Measurements from ENCODE around the gene FHL1.
"Not testable (repeated sequence)": the region's sequence is repeated elsewhere in the genome, so short reads cannot be mapped to it uniquely, and the experiment has no call there.

FHL1 gene

GRCh38 chrX:136147315-136147901 lies at the start of gene FHL1:
TSS of gene FHL1 (plus strand) at chrX:136147533.
- ATAC-seq: peak; percentile 71
- Mint-ChIP-seq H3K36me3 (ENCODE audit: low read depth) (no peaks in the 10 kb centered on the region), H3K4me1 (peaks cover 32% of the 10 kb centered on the region), H3K9me3 (peaks cover 9% of the 10 kb centered on the region), H3K4me3 (peak within 1 kb of the TSS; percentile 81), H3K27ac (peak within 1 kb of the TSS; percentile 88), H3K27me3 (peaks cover 3% of the 10 kb centered on the region)
- peak; percentile 43 for DNase-seq

- no peak for DNase-seq
- Mint-ChIP-seq H3K9me3 (no peaks in the 10 kb centered on the region), H3K4me1 (no peaks in the 10 kb centered on the region), H3K27ac (no peak overlapping the region), H3K36me3 (ENCODE audit: low read depth) (no peaks in the 10 kb centered on the region), H3K4me3 (no peak overlapping the region), H3K27me3 (no peaks in the 10 kb centered on the region)
- ATAC-seq: no peak
Measured at GRCh38 chrX:136097871-136098805, 49.2 kb upstream of the FHL1 start.

GRCh38 chrX:136104936-136105335 lies 42.4 kb upstream of the FHL1 start:
- Mint-ChIP-seq H3K4me3 (no peak overlapping the region), H3K36me3 (ENCODE audit: low read depth) (no peaks in the 10 kb centered on the region), H3K9me3 (no peaks in the 10 kb centered on the region), H3K27me3 (no peaks in the 10 kb centered on the region), H3K27ac (no peak overlapping the region), H3K4me1 (no peaks in the 10 kb centered on the region)
- ATAC-seq (no peak), DNase-seq (no peak)

GRCh38 chrX:136106920-136107528 lies 40.3 kb upstream of the FHL1 start:
- Mint-ChIP-seq H3K4me3 (no peak overlapping the region), H3K27ac (no peak overlapping the region), H3K27me3 (no peaks in the 10 kb centered on the region), H3K36me3 (ENCODE audit: low read depth) (no peaks in the 10 kb centered on the region), H3K4me1 (no peaks in the 10 kb centered on the region), H3K9me3 (no peaks in the 10 kb centered on the region)
- DNase-seq: no peak
- ATAC-seq: no peak

- ATAC-seq; H3K4me1 Mint-ChIP-seq; DNase-seq; H3K36me3 Mint-ChIP-seq (ENCODE audit: low read depth); H3K27me3 Mint-ChIP-seq; H3K27ac Mint-ChIP-seq; H3K9me3 Mint-ChIP-seq; H3K4me3 Mint-ChIP-seq: not testable (repeated sequence)
Measured at GRCh38 chrX:136108905-136109304, 38.4 kb upstream of the FHL1 start.

- ATAC-seq (no peak), DNase-seq (no peak)
- Mint-ChIP-seq H3K36me3 (ENCODE audit: low read depth) (no peaks in the 10 kb centered on the region), H3K27me3 (no peaks in the 10 kb centered on the region), H3K9me3 (no peaks in the 10 kb centered on the region), H3K4me3 (no peak overlapping the region), H3K27ac (no peak overlapping the region), H3K4me1 (no peaks in the 10 kb centered on the region)
Measured at GRCh38 chrX:136112286-136112685, 35.0 kb upstream of the FHL1 start.

GRCh38 chrX:136112778-136113177 lies 34.6 kb upstream of the FHL1 start:
- no peaks in the 10 kb centered on the region for H3K9me3 Mint-ChIP-seq
- H3K4me3 Mint-ChIP-seq: no peak overlapping the region
- DNase-seq (no peak), ATAC-seq (no peak)
- no peaks in the 10 kb centered on the region for H3K27me3 Mint-ChIP-seq
- no peaks in the 10 kb centered on the region for H3K36me3 Mint-ChIP-seq (ENCODE audit: low read depth)
- H3K4me1 Mint-ChIP-seq: no peaks in the 10 kb centered on the region
- H3K27ac Mint-ChIP-seq: no peak overlapping the region

GRCh38 chrX:136115126-136115903 lies 32.0 kb upstream of the FHL1 start:
- Mint-ChIP-seq H3K27me3 (peaks cover 1% of the 10 kb centered on the region), H3K4me3 (no peak overlapping the region), H3K4me1 (no peaks in the 10 kb centered on the region), H3K36me3 (ENCODE audit: low read depth) (no peaks in the 10 kb centered on the region), H3K9me3 (no peaks in the 10 kb centered on the region), H3K27ac (no peak overlapping the region)
- DNase-seq: no peak
- ATAC-seq: no peak

- H3K27me3 Mint-ChIP-seq: peaks cover 1% of the 10 kb centered on the region
- H3K4me3 Mint-ChIP-seq: no peak overlapping the region
- H3K36me3 Mint-ChIP-seq (ENCODE audit: low read depth): no peaks in the 10 kb centered on the region
- H3K4me1 Mint-ChIP-seq: no peaks in the 10 kb centered on the region
- no peak for DNase-seq
- H3K27ac Mint-ChIP-seq: no peak overlapping the region
- ATAC-seq: no peak
- H3K9me3 Mint-ChIP-seq: no peaks in the 10 kb centered on the region
Measured at GRCh38 chrX:136115904-136116297, 31.4 kb upstream of the FHL1 start.

GRCh38 chrX:136121788-136122187 lies 25.5 kb upstream of the FHL1 start:
- H3K4me3 Mint-ChIP-seq: no peak overlapping the region
- H3K36me3 Mint-ChIP-seq (ENCODE audit: low read depth): no peaks in the 10 kb centered on the region
- peaks cover 5% of the 10 kb centered on the region for H3K4me1 Mint-ChIP-seq
- no peak overlapping the region for H3K27ac Mint-ChIP-seq
- ATAC-seq (no peak), DNase-seq (no peak)
- peaks cover 1% of the 10 kb centered on the region for H3K27me3 Mint-ChIP-seq
- H3K9me3 Mint-ChIP-seq: no peaks in the 10 kb centered on the region

GRCh38 chrX:136122207-136122606 lies 25.1 kb upstream of the FHL1 start:
- H3K4me1 Mint-ChIP-seq: peaks cover 8% of the 10 kb centered on the region
- H3K36me3 Mint-ChIP-seq (ENCODE audit: low read depth): no peaks in the 10 kb centered on the region
- H3K4me3 Mint-ChIP-seq: no peak overlapping the region
- H3K9me3 Mint-ChIP-seq: no peaks in the 10 kb centered on the region
- H3K27me3 Mint-ChIP-seq: peaks cover 1% of the 10 kb centered on the region
- no peak overlapping the region for H3K27ac Mint-ChIP-seq
- ATAC-seq: no peak
- no peak for DNase-seq

GRCh38 chrX:136125106-136125505 lies 22.2 kb upstream of the FHL1 start:
- Mint-ChIP-seq H3K36me3 (ENCODE audit: low read depth) (no peaks in the 10 kb centered on the region), H3K9me3 (no peaks in the 10 kb centered on the region), H3K4me3 (no peak overlapping the region), H3K4me1 (peaks cover 14% of the 10 kb centered on the region), H3K27me3 (no peaks in the 10 kb centered on the region), H3K27ac (no peak overlapping the region)
- no peak for DNase-seq
- ATAC-seq: no peak

GRCh38 chrX:136126371-136126770 lies 21.0 kb upstream of the FHL1 start:
- H3K4me3 Mint-ChIP-seq: no peak overlapping the region
- no peaks in the 10 kb centered on the region for H3K27me3 Mint-ChIP-seq
- no peaks in the 10 kb centered on the region for H3K36me3 Mint-ChIP-seq (ENCODE audit: low read depth)
- ATAC-seq (no peak), DNase-seq (no peak)
- H3K9me3 Mint-ChIP-seq: no peaks in the 10 kb centered on the region
- no peak overlapping the region for H3K27ac Mint-ChIP-seq
- H3K4me1 Mint-ChIP-seq: peaks cover 22% of the 10 kb centered on the region

- peaks cover 24% of the 10 kb centered on the region for H3K4me1 Mint-ChIP-seq
- no peaks in the 10 kb centered on the region for H3K36me3 Mint-ChIP-seq (ENCODE audit: low read depth)
- H3K27ac Mint-ChIP-seq: no peak overlapping the region
- no peaks in the 10 kb centered on the region for H3K9me3 Mint-ChIP-seq
- ATAC-seq (no peak), DNase-seq (no peak)
- H3K27me3 Mint-ChIP-seq: no peaks in the 10 kb centered on the region
- no peak overlapping the region for H3K4me3 Mint-ChIP-seq
Measured at GRCh38 chrX:136126872-136127406, 20.4 kb upstream of the FHL1 start.

Data from activated naive CD8-positive, alpha-beta T cell treated with anti-CD3 and anti-CD28 coated beads, Interleukin-2, amount 50 U/mL, for 24 hours (primary cell).